Mucosa of rectum (tissue), 2 donors: ENCODE results near the gene LAMA2.

Experiments used
- H3K27ac ChIP-seq, 2 donors: one replicate each; pipeline ENCODE4 v1.7.0; 2013; ENCODE audit warnings: inconsistent platforms in 2 of 2, low read depth in 2 of 2, low read length in 2 of 2
- H3K27me3 ChIP-seq, 2 donors: one replicate each; pipeline ENCODE4 v1.7.0; 2013; ENCODE audit warnings: low read length in 2 of 2; ENCODE audit not compliant: control insufficient read depth in 2 of 2, insufficient read depth in 2 of 2
- H3K36me3 ChIP-seq, 2 donors: one replicate each; pipeline ENCODE4 v1.7.0; 2013; ENCODE audit warnings: low read length in 2 of 2; ENCODE audit not compliant: control insufficient read depth in 2 of 2, insufficient read depth in 2 of 2
- H3K4me1 ChIP-seq, 2 donors: one replicate each; pipeline ENCODE4 v1.7.0; 2013; ENCODE audit warnings: low read length in 2 of 2, mild to moderate bottlenecking in 1 of 2; ENCODE audit not compliant: control insufficient read depth in 2 of 2, insufficient read depth in 2 of 2
- H3K4me3 ChIP-seq, 2 donors: one replicate each; pipeline ENCODE4 v1.7.0; 2013; ENCODE audit warnings: low read length in 2 of 2
- H3K9ac ChIP-seq, 2 donors: one replicate each; pipeline ENCODE4 v1.7.0; 2013; ENCODE audit warnings: low read length in 2 of 2, low read depth in 1 of 2, mild to moderate bottlenecking in 1 of 2
- H3K9me3 ChIP-seq, 2 donors: one replicate each; pipeline ENCODE4 v1.7.0; 2013; ENCODE audit warnings: low read length in 2 of 2; ENCODE audit not compliant: control insufficient read depth in 2 of 2
- donor health status: healthy.
- donor health status: Normal muscosa, but diverticular disease.

The LAMA2 gene

GRCh38 chr6:129279343-129280292 lies 396.7 kb downstream of the LAMA2 start:
- no peak overlapping the region for H3K4me3 ChIP-seq
- no peak overlapping the region for H3K9ac ChIP-seq
- H3K9me3 ChIP-seq = no peaks in the 10 kb centered on the region
- no peak overlapping the region for H3K27ac ChIP-seq
- no peaks in the 10 kb centered on the region for H3K4me1 ChIP-seq
- H3K27me3 ChIP-seq = no peaks in the 10 kb centered on the region
- H3K36me3 ChIP-seq = no peaks in the 10 kb centered on the region

- H3K9ac ChIP-seq = no peak overlapping the region
- no peaks in the 10 kb centered on the region for H3K9me3 ChIP-seq
- H3K36me3 ChIP-seq = no peaks in the 10 kb centered on the region
- H3K27ac ChIP-seq = no peak overlapping the region
- H3K4me3 ChIP-seq = no peak overlapping the region
- no peaks in the 10 kb centered on the region for H3K27me3 ChIP-seq
- H3K4me1 ChIP-seq = no peaks in the 10 kb centered on the region
These were observed 397.3 kb downstream of the LAMA2 start for GRCh38 chr6:129280293-129280644.

- no peak overlapping the region for H3K27ac ChIP-seq
- no peaks in the 10 kb centered on the region for H3K9me3 ChIP-seq
- no peaks in the 10 kb centered on the region for H3K36me3 ChIP-seq
- no peak overlapping the region for H3K9ac ChIP-seq
- no peak overlapping the region for H3K4me3 ChIP-seq
- no peaks in the 10 kb centered on the region for H3K27me3 ChIP-seq
- H3K4me1 ChIP-seq = no peaks in the 10 kb centered on the region
These were observed 397.8 kb downstream of the LAMA2 start for GRCh38 chr6:129280749-129281148.

- no peaks in the 10 kb centered on the region for H3K9me3 ChIP-seq
- H3K27me3 ChIP-seq = no peaks in the 10 kb centered on the region
- H3K36me3 ChIP-seq = no peaks in the 10 kb centered on the region
- no peaks in the 10 kb centered on the region for H3K4me1 ChIP-seq
- no peak overlapping the region for H3K27ac ChIP-seq
- no peak overlapping the region for H3K4me3 ChIP-seq
- H3K9ac ChIP-seq = no peak overlapping the region
These were observed 398.3 kb downstream of the LAMA2 start for GRCh38 chr6:129281168-129281796.

- Histone ChIP-seq H3K4me1 (no peaks in the 10 kb centered on the region), H3K9me3 (no peaks in the 10 kb centered on the region), H3K36me3 (no peaks in the 10 kb centered on the region), H3K4me3 (no peak overlapping the region), H3K27ac (no peak overlapping the region), H3K27me3 (no peaks in the 10 kb centered on the region), H3K9ac (no peak overlapping the region)
These were observed 399.1 kb downstream of the LAMA2 start for GRCh38 chr6:129282019-129282418.

- Histone ChIP-seq H3K9ac (no peak overlapping the region), H3K36me3 (no peaks in the 10 kb centered on the region), H3K27ac (no peak overlapping the region)
These were observed 401.3 kb downstream of the LAMA2 start for GRCh38 chr6:129284225-129284624.

GRCh38 chr6:129287231-129288177 lies 404.6 kb downstream of the LAMA2 start:
- Histone ChIP-seq H3K4me1 (no peaks in the 10 kb centered on the region), H3K27me3 (no peaks in the 10 kb centered on the region), H3K27ac (no peak overlapping the region), H3K4me3 (no peak overlapping the region), H3K36me3 (no peaks in the 10 kb centered on the region), H3K9ac (no peak overlapping the region), H3K9me3 (no peaks in the 10 kb centered on the region)

More at GRCh38 chr6:129284225-129284624, 401.3 kb downstream of the LAMA2 start:
- no peaks in the 10 kb centered on the region for H3K27me3 ChIP-seq
- no peaks in the 10 kb centered on the region for H3K9me3 ChIP-seq
- no peak overlapping the region for H3K4me3 ChIP-seq
- H3K4me1 ChIP-seq = no peaks in the 10 kb centered on the region

- Histone ChIP-seq H3K27me3 (no peaks in the 10 kb centered on the region), H3K4me3 (no peak overlapping the region), H3K27ac (no peak overlapping the region), H3K9me3 (no peaks in the 10 kb centered on the region), H3K9ac (no peak overlapping the region), H3K4me1 (no peaks in the 10 kb centered on the region), H3K36me3 (no peaks in the 10 kb centered on the region)
These were observed 406.5 kb downstream of the LAMA2 start for GRCh38 chr6:129289442-129289841.

- H3K9me3 ChIP-seq = no peaks in the 10 kb centered on the region
- no peaks in the 10 kb centered on the region for H3K4me1 ChIP-seq
- no peak overlapping the region for H3K9ac ChIP-seq
- H3K27ac ChIP-seq = no peak overlapping the region
- no peaks in the 10 kb centered on the region for H3K36me3 ChIP-seq
- H3K27me3 ChIP-seq = no peaks in the 10 kb centered on the region
- H3K4me3 ChIP-seq = no peak overlapping the region
These were observed 409.9 kb downstream of the LAMA2 start for GRCh38 chr6:129292836-129293235.
